Adrenal gland (tissue), 12 donors: ENCODE data around the gene NBL1. TPM values are rescaled to one million over a fixed set of nuclear protein-coding genes. Genes with fewer than 3 reads are reported as not detected.
A peak's percentile ranks its signal among the peaks of the same experiment; 100 is the strongest.

Source experiments
- DNase-seq, 7 donors: peaks; one replicate each; pipeline ENCODE4 v3.0.0-alpha.2; 2019 to 2020
- H3K27ac ChIP-seq, 5 donors: fragments of 200-600 bp; sonication (generic) in 4 of 5; 1 replicate in 3 of 5; 2 replicates in 2 of 5; pipeline versions ENCODE4 v1.5.1 to v1.8.0; 2016 to 2020; ENCODE audit warnings: mild to moderate bottlenecking in 1 of 5
- H3K27me3 ChIP-seq: fragments of 200-600 bp; 2 replicates; pipeline ENCODE4 v1.8.0; 2021
- H3K36me3 ChIP-seq, 2 donors: fragments of 200-600 bp; replicated peaks in 1 of 2; 1 replicate in 1 of 2; 2 replicates in 1 of 2; pipeline versions ENCODE4 v1.5.1 to v1.8.0; 2018 to 2022
- H3K4me1 ChIP-seq, 2 donors: fragments of 200-600 bp; replicated peaks in 1 of 2; 1 replicate in 1 of 2; 2 replicates in 1 of 2; pipeline versions ENCODE4 v1.5.1 to v1.8.0; 2018 to 2021
- H3K4me3 ChIP-seq, 4 donors: fragments of 200-600 bp; sonication (generic) in 3 of 4; one replicate each; pipeline ENCODE4 v1.5.1; 2016 to 2018
- H3K9me3 ChIP-seq, 3 donors: fragments of 200-600 bp; sonication (generic) in 1 of 3; replicated peaks in 1 of 3; 1 replicate in 2 of 3; 2 replicates in 1 of 3; pipeline versions ENCODE4 v1.5.1 to v1.8.0; 2016 to 2021
- POLR2A ChIP-seq, 2 donors: fragments of 450-650 bp; IDR thresholded peaks; one replicate each; pipeline ENCODE4 v1.6.1; 2017; ENCODE audit warnings: antibody characterized with exemption in 2 of 2, mild to moderate bottlenecking in 2 of 2, moderate library complexity in 1 of 2
- WGBS, 4 donors: extraction: QIAGEN DNeasy Blood & Tissue Kit in 2 of 4; methylation state at CpG; one replicate each; pipeline versions ENCODE4 v1.1.5 to v1.1.7; 2013 to 2017; 5-methylcytosine and 5-hydroxymethylcytosine counted together
- intact Hi-C, 2 donors: fragments of 100-400 bp; cut with DNase I; formaldehyde crosslinking; loops; one replicate each; pipeline versions ENCODE4 v1.14.1 to v1.15.0; 2022 to 2023
- polyA plus RNA-seq, 3 donors: library from polyadenylated mRNA; stranded (reverse); fragments of 200-250 nt in 2 of 3; fragments of 350-450 nt in 1 of 3; fragmentation: Illumina TruSeq in 1 of 3; extraction: RNeasy Lipid Tissue Mini Kit (QIAGEN cat#74804) in 1 of 3; gene quantifications; one replicate each; pipeline ENCODE4 v1.2.3, GENCODE V29; 2013 to 2014
- total RNA-seq, 9 donors: library from RNA; depleted of rRNA in 4 of 9; stranded (reverse); fragments of >200 nt in 4 of 9; fragments of 120-200 nt in 1 of 9; fragmentation: NEBNext Ultra II Directional in 1 of 9; extraction: Animal tissue kit (Norgen Biotek cat#: 25700) in 1 of 9; gene quantifications; one replicate each; pipeline versions ENCODE4 v1.1.0 to v1.2.4, GENCODE V29; 2013 to 2023
- TF ChIP-seq, protein P1 (sequence below), 6 experiments: fragments of 450-650 bp in 4 of 6; fragments of 200-600 bp in 2 of 6; sonication (generic) in 1 of 6; IDR thresholded peaks; 1 replicate in 5 of 6; 2 replicates in 1 of 6; pipeline versions ENCODE4 v1.5.1 to v1.8.0; 2016 to 2021; ENCODE audit warnings: antibody characterized with exemption in 6 of 6, mild to moderate bottlenecking in 2 of 6, moderate library complexity in 1 of 6
- donor health status: healthy with polysubstance abuse.
- donor health status: Bipolar disorder and iron deficiency.
- donor health status: DM: yes; HTN: yes; CAD: no.
- donor health status: DM: no; HTN: no; CAD: no.
- donor health status: DM: no; HTN: no; CAD: no.
- donor health status: DM: yes; HTN: yes; CAD: no.

The NBL1 gene
- total and polyA plus RNA-seq, 12 donors, result 4.2 to 61.0 (median 26.0) TPM

DNA sequence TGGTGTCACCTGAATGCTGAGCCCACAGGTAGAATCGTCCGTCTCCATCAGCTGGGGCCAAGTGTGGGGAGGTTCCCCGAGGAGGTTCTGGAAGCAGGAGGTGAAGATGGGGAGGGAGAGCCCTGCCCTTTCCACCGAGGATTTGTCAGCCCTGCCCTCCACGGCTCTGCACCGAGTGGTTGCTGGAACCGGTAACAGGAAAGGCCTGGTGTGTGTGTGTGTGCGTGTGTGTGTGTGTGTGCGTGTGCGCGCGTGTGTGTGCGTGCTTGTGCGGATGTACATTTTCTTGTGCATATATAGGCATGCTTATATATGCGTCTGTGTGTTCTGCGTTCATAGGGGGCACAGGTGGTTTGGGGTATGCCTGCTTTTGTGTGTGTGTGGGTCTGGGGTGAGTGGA lies 3.5 kb downstream of the NBL1 start:
- 63 to 82% (median 65%) methylated on average over 16 of the region's 16 CpGs for WGBS, 4 donors
- TF ChIP-seq, protein P1, sequence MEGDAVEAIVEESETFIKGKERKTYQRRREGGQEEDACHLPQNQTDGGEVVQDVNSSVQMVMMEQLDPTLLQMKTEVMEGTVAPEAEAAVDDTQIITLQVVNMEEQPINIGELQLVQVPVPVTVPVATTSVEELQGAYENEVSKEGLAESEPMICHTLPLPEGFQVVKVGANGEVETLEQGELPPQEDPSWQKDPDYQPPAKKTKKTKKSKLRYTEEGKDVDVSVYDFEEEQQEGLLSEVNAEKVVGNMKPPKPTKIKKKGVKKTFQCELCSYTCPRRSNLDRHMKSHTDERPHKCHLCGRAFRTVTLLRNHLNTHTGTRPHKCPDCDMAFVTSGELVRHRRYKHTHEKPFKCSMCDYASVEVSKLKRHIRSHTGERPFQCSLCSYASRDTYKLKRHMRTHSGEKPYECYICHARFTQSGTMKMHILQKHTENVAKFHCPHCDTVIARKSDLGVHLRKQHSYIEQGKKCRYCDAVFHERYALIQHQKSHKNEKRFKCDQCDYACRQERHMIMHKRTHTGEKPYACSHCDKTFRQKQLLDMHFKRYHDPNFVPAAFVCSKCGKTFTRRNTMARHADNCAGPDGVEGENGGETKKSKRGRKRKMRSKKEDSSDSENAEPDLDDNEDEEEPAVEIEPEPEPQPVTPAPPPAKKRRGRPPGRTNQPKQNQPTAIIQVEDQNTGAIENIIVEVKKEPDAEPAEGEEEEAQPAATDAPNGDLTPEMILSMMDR (IDR thresholded peaks at IDR 0.05), result no peak
- no peak for TF ChIP-seq POLR2A (IDR thresholded peaks at IDR 0.05)
- H3K4me3 ChIP-seq, result no peak overlapping the region
- no peaks in the 10 kb centered on the region for H3K27me3 ChIP-seq
- peaks cover 5 to 19% of the 10 kb centered on the region in 2 donors for H3K4me1 ChIP-seq
- intact Hi-C loops, result loop anchor here in 1 of 2 donors (10.0 kb wide), 1 partner anchor 163 kb away; the partner anchor contains the start of gene CAPZB
- no peak for DNase-seq
- H3K27ac ChIP-seq, result peak overlapping the region in 1 of 5 donors; percentile 52
- H3K36me3 ChIP-seq, result no peaks in the 10 kb centered on the region
- no peaks in the 10 kb centered on the region for H3K9me3 ChIP-seq

DNA sequence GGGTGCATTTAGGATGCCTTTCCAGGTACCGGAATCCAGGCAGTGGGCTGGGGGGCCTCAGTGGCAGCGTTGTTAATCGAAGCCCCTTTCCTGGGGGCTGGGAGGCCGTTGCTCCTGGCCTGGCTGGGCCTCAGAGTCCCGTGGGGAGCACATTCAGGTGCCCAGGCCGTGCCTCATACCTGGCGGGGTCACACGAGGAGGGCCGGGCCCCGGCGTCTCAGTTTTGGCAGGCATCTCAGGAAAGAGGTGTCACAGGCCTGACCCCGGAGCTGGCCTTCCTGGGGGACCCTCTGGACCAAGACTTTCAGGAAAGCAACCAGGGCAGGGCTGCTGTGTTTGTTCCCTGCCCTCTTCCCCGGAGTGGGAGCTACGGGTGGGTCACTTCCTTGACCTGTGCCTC lies 4.1 kb downstream of the NBL1 start:
- no peak for DNase-seq
- Histone ChIP-seq H3K4me1 (peaks cover 5 to 18% of the 10 kb centered on the region in 2 donors), H3K27me3 (no peaks in the 10 kb centered on the region), H3K27ac (peak overlapping the region in 1 of 5 donors; percentile 7), H3K4me3 (no peak overlapping the region), H3K9me3 (no peaks in the 10 kb centered on the region), H3K36me3 (no peaks in the 10 kb centered on the region)
- 71 to 82% (median 76%) methylated on average over 7 to 14 of the region's 14 CpGs for WGBS, 4 donors
- no peak for TF ChIP-seq POLR2A (IDR thresholded peaks at IDR 0.05)
- TF ChIP-seq, protein P1 (IDR thresholded peaks at IDR 0.05), result no peak
- intact Hi-C loops, result loop anchor here in 1 of 2 donors (10.0 kb wide), 1 partner anchor 163 kb away; the partner anchor contains the start of gene CAPZB

DNA sequence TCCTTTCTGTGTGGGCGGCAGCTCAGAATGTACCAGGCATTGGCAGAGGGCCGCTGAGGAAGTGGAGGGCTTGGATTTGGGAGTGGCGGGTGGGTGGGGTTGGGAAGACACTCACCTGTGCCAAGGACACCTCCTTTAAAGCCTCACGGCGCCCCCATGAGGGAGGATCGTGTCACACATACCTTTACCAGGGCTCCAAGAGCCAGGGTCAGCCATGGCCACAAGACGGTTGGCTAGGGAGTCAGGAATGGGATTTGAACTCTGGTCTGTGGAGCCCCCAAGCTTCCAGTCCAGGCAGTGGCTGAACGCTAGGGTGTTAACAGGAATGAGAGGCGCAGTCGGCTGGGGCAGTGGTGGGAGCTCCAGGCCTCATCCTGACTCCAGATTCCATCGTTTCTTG lies 4.6 kb downstream of the NBL1 start:
- intact Hi-C loops, result loop anchor here in 1 of 2 donors (10.0 kb wide), 1 partner anchor 164 kb away; the partner anchor contains the start of gene CAPZB
- Histone ChIP-seq H3K27ac (peak overlapping the region in 1 of 5 donors; percentile 7), H3K36me3 (no peaks in the 10 kb centered on the region), H3K9me3 (no peaks in the 10 kb centered on the region), H3K4me3 (no peak overlapping the region), H3K27me3 (no peaks in the 10 kb centered on the region), H3K4me1 (peaks cover 1 to 14% of the 10 kb centered on the region in 2 donors)
- WGBS, 4 donors, result 63 to 89% (median 70%) methylated on average over 5 to 11 of the region's 11 CpGs
- TF ChIP-seq POLR2A (IDR thresholded peaks at IDR 0.05), result no peak
- TF ChIP-seq, protein P1 (IDR thresholded peaks at IDR 0.05), result peak in 1 of 6 experiments; percentile 13
- no peak for DNase-seq

DNA sequence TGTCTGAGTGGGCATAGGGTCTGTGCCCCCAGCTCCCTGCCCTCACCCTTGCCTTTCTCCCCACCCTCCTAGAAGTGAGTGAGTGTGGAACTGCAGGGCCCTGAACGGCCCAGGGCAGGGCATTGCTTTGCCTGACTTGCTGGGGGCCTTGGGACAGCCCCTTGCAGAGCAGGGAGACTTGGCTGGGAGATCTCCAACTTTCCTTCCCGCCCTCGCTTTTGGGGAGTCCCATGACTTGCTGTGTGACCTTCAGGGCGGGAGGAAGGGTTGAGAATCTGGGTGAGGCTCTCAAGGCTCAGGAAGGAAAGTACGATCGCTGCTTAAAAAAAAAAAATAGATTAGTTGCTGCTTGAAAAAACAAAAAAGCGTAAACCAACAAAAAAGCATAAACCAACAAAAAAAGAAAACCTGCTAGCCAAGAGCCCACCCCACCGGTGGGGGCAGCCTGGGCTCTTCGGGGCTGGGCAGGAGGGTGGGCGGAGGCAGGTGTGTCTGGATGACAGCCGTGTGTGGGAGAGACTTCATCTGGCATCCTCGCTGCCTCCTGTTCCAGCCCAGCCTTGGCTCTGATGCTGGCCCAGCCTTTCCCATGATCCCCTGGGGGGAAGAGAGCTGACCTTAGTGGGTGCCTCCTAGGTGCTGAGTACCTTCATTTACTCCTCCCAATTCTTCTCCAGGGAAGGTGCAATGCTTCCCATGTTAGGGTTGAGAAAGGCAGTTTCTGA lies 6.5 kb downstream of the NBL1 start:
- Histone ChIP-seq H3K9me3 (no peaks in the 10 kb centered on the region), H3K4me1 (peaks cover 0 to 17% of the 10 kb centered on the region in 2 donors), H3K4me3 (no peak overlapping the region), H3K27ac (peak overlapping the region in 3 of 5 donors; percentile 8 to 78 (median 54)), H3K36me3 (no peaks in the 10 kb centered on the region), H3K27me3 (no peaks in the 10 kb centered on the region)
- WGBS, 4 donors, result 23 to 45% (median 38%) methylated on average over 11 to 12 of the region's 12 CpGs
- DNase-seq, result no peak
- TF ChIP-seq, protein P1 (IDR thresholded peaks at IDR 0.05), result no peak
- no peak for TF ChIP-seq POLR2A (IDR thresholded peaks at IDR 0.05)
- intact Hi-C loops, result loop anchor here (5.0 to 10.0 kb wide), 5 partner anchors 136 to 386 kb away; partner anchors contain the start of gene CAPZB (in 1 of the 2)
